ENCODE data around the gene LCN12. TPM values are rescaled to one million over a fixed set of nuclear protein-coding genes. Genes with fewer than 3 reads are reported as not detected.

Gene LCN12
- total RNA-seq, 2 donors from 2014 or later, result 0.27 TPM; not detected in 1

DNA sequence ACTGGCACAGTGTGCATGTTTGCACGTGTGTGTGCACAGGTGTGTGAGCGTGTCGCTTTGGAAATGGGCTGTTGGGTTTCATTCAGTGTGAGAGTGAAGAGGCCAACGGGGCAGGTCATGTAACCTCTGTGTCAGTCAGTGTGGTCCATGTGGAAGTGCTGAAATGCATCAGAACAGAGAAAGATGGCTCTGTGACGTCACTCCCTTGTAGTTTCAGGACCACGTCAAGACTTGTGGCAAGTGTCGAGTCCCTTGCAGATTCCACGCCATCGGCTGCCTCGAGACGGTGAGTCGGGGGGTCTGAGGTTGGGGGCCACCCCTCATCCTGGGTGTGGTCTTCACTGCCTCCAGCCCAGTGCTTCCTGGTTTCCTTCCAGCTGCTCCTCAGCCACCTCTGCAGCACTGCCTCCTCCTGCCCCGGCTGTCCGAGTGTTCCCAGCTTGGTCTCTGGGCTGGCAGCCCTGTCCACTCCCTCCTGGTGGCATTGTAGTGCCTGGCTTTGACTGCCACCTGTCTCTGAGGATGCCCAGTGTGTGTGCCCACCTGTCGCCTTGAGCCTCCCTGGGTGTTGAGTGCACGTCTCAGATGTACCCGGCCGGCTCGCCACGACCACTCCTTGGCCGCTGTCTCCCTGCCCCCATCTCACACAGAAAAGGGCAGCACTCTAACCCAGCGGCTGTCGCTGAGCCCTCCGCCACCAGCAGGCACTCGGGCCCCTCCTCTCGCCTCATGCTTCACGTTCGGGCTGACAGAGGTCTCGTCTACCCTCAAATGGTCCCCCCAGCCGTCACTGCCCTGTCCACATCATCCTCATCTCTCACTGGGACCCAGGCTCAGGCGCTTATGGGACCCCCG lies 35.5 kb upstream of the LCN12 start:
- peaks cover 0 to 5% of the 10 kb centered on the region in 2 donors for H3K4me1 ChIP-seq (ENCODE audit: control insufficient read depth in 1 of 2, low read depth in 2 of 2)
- TF ChIP-seq, protein P1, sequence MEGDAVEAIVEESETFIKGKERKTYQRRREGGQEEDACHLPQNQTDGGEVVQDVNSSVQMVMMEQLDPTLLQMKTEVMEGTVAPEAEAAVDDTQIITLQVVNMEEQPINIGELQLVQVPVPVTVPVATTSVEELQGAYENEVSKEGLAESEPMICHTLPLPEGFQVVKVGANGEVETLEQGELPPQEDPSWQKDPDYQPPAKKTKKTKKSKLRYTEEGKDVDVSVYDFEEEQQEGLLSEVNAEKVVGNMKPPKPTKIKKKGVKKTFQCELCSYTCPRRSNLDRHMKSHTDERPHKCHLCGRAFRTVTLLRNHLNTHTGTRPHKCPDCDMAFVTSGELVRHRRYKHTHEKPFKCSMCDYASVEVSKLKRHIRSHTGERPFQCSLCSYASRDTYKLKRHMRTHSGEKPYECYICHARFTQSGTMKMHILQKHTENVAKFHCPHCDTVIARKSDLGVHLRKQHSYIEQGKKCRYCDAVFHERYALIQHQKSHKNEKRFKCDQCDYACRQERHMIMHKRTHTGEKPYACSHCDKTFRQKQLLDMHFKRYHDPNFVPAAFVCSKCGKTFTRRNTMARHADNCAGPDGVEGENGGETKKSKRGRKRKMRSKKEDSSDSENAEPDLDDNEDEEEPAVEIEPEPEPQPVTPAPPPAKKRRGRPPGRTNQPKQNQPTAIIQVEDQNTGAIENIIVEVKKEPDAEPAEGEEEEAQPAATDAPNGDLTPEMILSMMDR (IDR thresholded peaks at IDR 0.05), result no peak
- no peak for ATAC-seq (ENCODE audit: insufficient number of reproducible peaks, low FRiP score, low read depth)
- H3K27me3 ChIP-seq (replicated peaks; ENCODE audit: insufficient read depth), result no peaks in the 10 kb centered on the region
- H3K27ac ChIP-seq, result no peak overlapping the region
- H3K9me3 ChIP-seq, result no peaks in the 10 kb centered on the region
- peaks cover 15% of the 10 kb centered on the region for H3K36me3 ChIP-seq
- no peak for DNase-seq (ENCODE audit: low spot score)
- H3K4me3 ChIP-seq, result no peak overlapping the region

DNA sequence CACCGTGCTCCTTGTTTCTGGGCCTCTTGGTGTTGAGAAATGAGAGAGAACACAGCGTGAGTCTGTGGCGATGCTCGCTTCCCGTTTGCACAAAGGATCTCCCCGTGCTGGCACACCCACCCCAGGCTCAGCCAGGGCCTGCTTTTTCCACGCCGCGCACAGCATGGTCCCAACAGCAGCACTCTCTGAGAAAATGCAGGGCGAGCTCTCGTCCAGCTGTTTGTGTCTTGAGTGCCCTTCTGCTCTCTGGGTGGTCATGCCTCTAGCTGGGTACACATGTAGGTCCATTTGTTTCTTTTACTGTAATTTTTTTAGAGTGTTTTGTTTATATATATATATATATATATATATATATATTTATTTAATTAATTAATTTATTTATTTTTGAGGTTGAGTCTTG lies 34.2 kb upstream of the LCN12 start:
- H3K36me3 ChIP-seq, result peaks cover 13% of the 10 kb centered on the region

DNA sequence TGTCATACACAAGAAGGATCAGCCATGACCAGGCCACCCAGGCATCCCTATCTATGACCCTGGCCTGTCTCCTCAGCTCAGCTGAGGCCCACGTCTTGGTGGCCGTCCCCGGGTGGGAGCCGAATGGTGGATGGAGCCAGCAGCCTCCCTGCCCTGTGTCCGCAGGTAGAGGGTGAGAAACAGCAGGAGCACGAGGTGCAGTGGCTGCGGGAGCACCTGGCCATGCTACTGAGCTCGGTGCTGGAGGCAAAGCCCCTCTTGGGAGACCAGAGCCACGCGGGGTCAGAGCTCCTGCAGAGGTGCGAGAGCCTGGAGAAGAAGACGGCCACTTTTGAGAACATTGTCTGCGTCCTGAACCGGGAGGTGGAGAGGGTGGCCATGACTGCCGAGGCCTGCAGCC lies 32.0 kb upstream of the LCN12 start:
- H3K9me3 ChIP-seq, result no peaks in the 10 kb centered on the region
- H3K27ac ChIP-seq, result no peak overlapping the region
- TF ChIP-seq, protein P1 (IDR thresholded peaks at IDR 0.05), result no peak
- DNase-seq (ENCODE audit: low spot score) (no peak), ATAC-seq (ENCODE audit: insufficient number of reproducible peaks, low FRiP score, low read depth) (no peak)
- no peak overlapping the region for H3K4me3 ChIP-seq
- H3K27me3 ChIP-seq (replicated peaks; ENCODE audit: insufficient read depth), result no peaks in the 10 kb centered on the region
- H3K4me1 ChIP-seq (ENCODE audit: control insufficient read depth in 1 of 2, low read depth in 2 of 2), result peaks cover 5 to 23% of the 10 kb centered on the region in 2 donors
- H3K36me3 ChIP-seq, result peaks cover 13% of the 10 kb centered on the region

More for the DNA sequence above, 34.2 kb upstream of the LCN12 start:
- Histone ChIP-seq H3K4me3 (no peak overlapping the region), H3K27ac (no peak overlapping the region), H3K27me3 (replicated peaks; ENCODE audit: insufficient read depth) (no peaks in the 10 kb centered on the region), H3K9me3 (no peaks in the 10 kb centered on the region), H3K4me1 (ENCODE audit: control insufficient read depth in 1 of 2, low read depth in 2 of 2) (peaks cover 5 to 18% of the 10 kb centered on the region in 2 donors)
- DNase-seq (ENCODE audit: low spot score) (no peak), ATAC-seq (ENCODE audit: insufficient number of reproducible peaks, low FRiP score, low read depth) (no peak)
- TF ChIP-seq, protein P1 (IDR thresholded peaks at IDR 0.05), result no peak

DNA sequence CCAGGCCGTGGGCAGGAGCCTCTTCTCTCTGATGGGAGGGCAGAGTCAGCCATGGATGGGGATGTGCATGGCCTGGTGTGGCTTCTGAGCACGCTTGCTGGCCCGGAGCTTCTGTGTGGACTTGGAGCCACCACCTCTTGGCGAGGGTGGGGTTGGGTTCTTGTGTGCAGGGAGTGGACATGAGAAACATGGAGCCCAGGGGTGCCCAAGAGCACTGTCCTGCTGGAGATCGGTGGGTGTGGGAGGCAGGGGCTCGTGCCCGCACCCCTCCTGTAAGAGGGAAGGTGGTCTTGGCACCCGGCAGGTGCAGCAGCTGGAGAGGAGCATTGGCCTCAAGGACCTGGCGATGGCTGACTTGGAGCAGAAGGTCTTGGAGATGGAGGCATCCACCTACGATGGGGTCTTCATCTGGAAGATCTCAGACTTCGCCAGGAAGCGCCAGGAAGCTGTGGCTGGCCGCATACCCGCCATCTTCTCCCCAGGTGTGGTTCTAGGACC lies 31.3 kb upstream of the LCN12 start:
- no peak overlapping the region for H3K4me3 ChIP-seq
- H3K36me3 ChIP-seq, result peaks cover 16% of the 10 kb centered on the region
- no peak for ATAC-seq (ENCODE audit: insufficient number of reproducible peaks, low FRiP score, low read depth)
- H3K27me3 ChIP-seq (replicated peaks; ENCODE audit: insufficient read depth), result no peaks in the 10 kb centered on the region
- H3K9me3 ChIP-seq, result no peaks in the 10 kb centered on the region
- TF ChIP-seq, protein P1 (IDR thresholded peaks at IDR 0.05), result no peak
- peaks cover 5 to 23% of the 10 kb centered on the region in 2 donors for H3K4me1 ChIP-seq (ENCODE audit: control insufficient read depth in 1 of 2, low read depth in 2 of 2)
- peak overlapping the region in 1 of 2 donors; percentile 77 for H3K27ac ChIP-seq
- DNase-seq (ENCODE audit: low spot score), result no peak

DNA sequence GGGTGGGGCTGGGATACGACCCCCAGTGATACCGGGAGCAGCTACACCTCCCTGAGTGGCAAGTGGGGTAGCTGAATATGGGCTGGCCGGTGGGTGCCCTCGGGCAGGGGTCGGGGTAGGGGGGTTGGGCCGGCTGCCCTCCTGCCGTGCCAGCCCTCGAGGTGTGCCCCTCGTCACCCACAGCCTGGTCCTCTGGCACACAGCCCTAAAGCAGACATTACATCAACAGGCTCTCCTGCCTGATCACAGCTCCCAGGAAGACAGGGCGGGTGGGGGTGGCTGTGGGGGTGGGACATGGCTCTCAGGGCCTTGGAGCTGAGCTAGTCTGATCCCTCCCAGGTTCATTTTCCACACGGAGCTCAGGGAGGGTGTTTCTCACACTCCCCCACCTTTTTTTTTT lies 30.8 kb upstream of the LCN12 start:
- TF ChIP-seq, protein P1 (IDR thresholded peaks at IDR 0.05), result no peak
- H3K4me1 ChIP-seq (ENCODE audit: control insufficient read depth in 1 of 2, low read depth in 2 of 2), result peaks cover 5 to 23% of the 10 kb centered on the region in 2 donors
- no peak for DNase-seq (ENCODE audit: low spot score)
- H3K27me3 ChIP-seq (replicated peaks; ENCODE audit: insufficient read depth), result no peaks in the 10 kb centered on the region
- no peak overlapping the region for H3K4me3 ChIP-seq
- ATAC-seq (ENCODE audit: insufficient number of reproducible peaks, low FRiP score, low read depth), result no peak
- peak overlapping the region in 1 of 2 donors; percentile 77 for H3K27ac ChIP-seq
- no peaks in the 10 kb centered on the region for H3K9me3 ChIP-seq
- peaks cover 18% of the 10 kb centered on the region for H3K36me3 ChIP-seq
